Fibroblast of pulmonary artery (primary cell): ENCODE data around the gene DUSP22.

Experiments
- DNase-seq: peaks from one replicate; pipeline ENCODE4 v3.0.0-alpha.2; 2010; ENCODE audit warnings: low read depth
- H3K4me3 ChIP-seq: replicated peaks from 2 replicates; pipeline ENCODE4 v1.5.1; 2011; ENCODE audit warnings: low read depth, mild to moderate bottlenecking, control low read depth, low read length, moderate library complexity
- CTCF ChIP-seq: IDR thresholded peaks from 2 replicates; pipeline ENCODE4 v1.5.1; 2011; ENCODE audit warnings: mild to moderate bottlenecking, control low read depth, low read length, inconsistent platforms; ENCODE audit errors: missing control alignments

The DUSP22 gene

GRCh38 chr6:317448-318144, 25.3 kb downstream of the DUSP22 start:
- no peak for DNase-seq
- no peak for TF ChIP-seq CTCF

GRCh38 chr6:318243-318890, 26.1 kb downstream of the DUSP22 start:
- H3K4me3 ChIP-seq: no peak overlapping the region
- DNase-seq: no peak
- TF ChIP-seq CTCF: no peak

More at GRCh38 chr6:317448-318144, 25.3 kb downstream of the DUSP22 start:
- H3K4me3 ChIP-seq: no peak overlapping the region

GRCh38 chr6:319177-320131, 27.2 kb downstream of the DUSP22 start:
- H3K4me3 ChIP-seq: no peak overlapping the region
- no peak for TF ChIP-seq CTCF
- DNase-seq: no peak

GRCh38 chr6:320351-321157, 28.3 kb downstream of the DUSP22 start:
- no peak for TF ChIP-seq CTCF
- DNase-seq: no peak
- no peak overlapping the region for H3K4me3 ChIP-seq

- no peak overlapping the region for H3K4me3 ChIP-seq
- no peak for DNase-seq
- no peak for TF ChIP-seq CTCF
These were observed 28.8 kb downstream of the DUSP22 start for GRCh38 chr6:321158-321438.

GRCh38 chr6:321536-322258, 29.4 kb downstream of the DUSP22 start:
- H3K4me3 ChIP-seq: no peak overlapping the region
- DNase-seq: no peak
- no peak for TF ChIP-seq CTCF
